EH (cell line): Measurements from ENCODE around the gene BICD1.

Source experiments
- DNase-seq: peaks from one replicate; pipeline ENCODE4 v3.0.0-alpha.2; 2015; ENCODE audit warnings: low read depth

The BICD1 gene

DNA sequence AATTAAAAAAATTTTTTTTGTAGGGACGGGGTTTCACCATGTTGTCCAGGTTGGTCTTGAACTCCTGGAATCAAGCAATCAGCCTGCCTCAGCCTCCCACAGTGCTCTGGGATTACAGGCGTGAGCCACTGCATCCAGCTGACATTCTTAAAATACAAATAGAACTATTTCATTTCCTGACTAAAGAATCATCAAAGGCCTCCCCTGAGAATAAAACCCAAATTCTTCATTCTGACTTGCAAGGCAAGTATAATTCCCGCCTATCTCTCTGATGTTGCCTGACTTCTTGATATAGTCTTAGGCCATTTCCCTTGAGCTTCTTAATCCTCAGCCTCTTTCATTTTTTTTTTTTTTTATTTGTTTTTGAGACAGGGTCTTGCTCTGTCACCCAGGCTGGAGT lies 4.4 kb upstream of the BICD1 start:
- DNase-seq = peak; percentile 44

DNA sequence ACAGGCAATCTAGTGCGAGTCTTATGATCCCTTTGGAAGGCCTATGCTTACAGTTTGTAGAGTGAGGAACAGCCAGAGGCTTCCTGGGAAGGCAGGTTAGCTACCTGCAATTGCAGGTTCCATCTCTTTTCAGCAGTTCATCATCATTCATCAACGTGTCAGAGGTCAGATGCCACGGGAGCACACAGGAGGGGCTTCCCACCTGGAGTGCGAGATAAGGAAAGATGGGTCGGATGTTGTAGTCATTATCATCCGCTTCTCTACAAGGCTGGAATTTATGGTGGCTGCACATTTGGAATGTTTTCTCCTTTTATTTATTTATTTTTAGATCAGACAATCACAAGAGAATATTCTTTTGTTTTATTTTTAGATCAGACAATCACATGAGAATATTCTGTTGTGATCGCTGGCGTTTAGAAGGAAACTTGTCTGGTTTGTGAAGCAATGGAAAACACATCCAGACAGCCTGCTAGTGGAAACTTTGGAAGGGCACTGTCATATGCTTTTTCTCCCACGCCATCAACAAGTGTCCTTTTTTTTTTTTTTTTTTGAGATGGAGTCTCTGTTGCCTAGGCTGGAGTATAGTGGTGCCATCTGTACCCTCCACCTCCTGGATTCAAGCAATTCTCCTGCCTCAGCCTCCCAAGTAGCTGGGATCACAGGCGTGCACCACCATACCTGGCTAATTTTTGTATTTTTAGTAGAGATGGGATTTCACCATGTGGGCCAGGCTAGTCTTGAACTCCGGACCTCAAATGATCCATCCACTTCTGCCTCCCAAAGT lies 1.9 kb upstream of the BICD1 start:
- no peak for DNase-seq

GRCh38 chr12:32105986-32106516 lies 596 bp upstream of the BICD1 start:
- no peak for DNase-seq

DNA sequence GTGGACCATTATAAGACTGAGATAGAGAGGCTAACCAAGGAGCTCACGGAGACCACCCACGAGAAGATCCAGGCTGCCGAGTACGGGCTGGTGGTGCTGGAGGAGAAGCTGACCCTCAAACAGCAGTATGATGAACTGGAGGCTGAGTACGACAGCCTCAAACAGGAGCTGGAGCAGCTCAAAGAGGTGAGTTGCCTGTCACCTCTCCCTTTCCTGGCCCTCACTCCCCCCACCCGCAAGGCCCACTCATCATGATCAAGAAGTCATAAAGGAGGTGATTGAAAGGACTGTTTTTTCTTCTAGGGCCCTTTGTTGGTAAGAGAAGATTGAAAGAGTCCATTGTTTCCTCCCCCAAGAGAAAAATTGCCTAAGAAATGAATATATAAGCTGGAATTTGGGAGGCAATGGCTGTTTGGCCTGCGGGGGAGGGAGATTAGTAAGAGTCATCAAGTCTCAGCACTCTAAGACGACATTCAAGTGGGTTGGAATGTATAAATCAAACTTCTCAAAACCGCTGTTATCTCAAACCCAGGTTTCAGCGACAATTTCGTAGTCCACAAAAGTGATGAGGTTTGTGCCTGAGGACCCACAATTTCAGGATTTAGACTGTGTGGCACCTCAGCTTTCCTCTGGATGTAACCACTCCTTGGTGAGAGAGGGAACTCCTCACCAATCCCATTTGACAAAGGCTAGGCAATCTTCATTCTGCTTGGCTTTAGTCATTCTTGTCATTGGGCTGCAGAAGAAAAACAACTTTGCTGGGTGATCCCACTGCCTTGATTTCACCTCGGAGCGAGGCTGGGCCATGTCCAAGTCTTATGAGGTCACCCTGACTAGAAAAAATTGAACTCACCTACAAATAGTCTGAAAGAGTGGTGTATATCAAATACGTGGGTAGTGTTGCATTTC lies 966 bp downstream of the BICD1 start:
- peak; percentile 80 for DNase-seq

- DNase-seq = no peak
These were observed 2.1 kb downstream of the BICD1 start for GRCh38 chr12:32108787-32109186.

GRCh38 chr12:32110417-32110816 lies 3.8 kb downstream of the BICD1 start:
- DNase-seq = no peak

GRCh38 chr12:32110942-32111341 lies 4.3 kb downstream of the BICD1 start:
- DNase-seq = peak; percentile 51

DNA sequence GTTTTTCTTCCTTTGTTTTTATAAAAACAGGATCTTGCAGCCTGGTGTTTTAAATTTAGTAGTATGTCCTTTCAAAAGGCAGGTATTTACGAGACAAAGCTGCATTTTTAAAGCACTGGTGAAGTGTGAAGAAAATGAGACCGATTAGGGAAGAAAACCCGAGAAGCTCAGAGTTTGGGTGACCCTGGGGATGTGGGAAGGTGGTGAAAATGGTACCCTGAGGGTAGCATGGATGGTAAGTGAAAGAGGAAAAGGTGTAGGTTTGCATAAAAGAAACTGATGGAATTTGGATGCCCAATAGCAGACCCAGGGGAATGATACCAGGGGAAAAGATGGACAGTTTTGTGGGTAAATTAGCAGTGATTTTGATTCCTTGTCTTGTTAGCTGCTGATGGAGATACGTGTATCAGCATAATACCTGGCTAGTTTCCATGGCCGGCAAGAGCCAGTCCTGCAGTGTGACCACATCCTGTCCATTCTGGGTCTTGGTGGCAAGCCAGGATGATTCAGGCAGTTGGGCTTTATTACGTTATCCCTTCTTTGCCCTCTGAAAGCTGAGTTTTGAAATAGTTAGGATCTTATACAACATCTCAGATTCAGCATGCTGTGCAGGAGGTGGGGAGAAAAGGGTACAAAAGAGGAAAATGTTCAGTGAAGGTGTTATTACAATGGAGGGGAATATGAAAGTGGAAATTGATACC lies 8.9 kb downstream of the BICD1 start:
- peak; percentile 100 for DNase-seq

- peak; percentile 77 for DNase-seq
These were observed 10.2 kb downstream of the BICD1 start for GRCh38 chr12:32116897-32117296.

GRCh38 chr12:32117316-32117715 lies 10.7 kb downstream of the BICD1 start:
- DNase-seq = peak; percentile 65

- no peak for DNase-seq
These were observed 12.2 kb downstream of the BICD1 start for GRCh38 chr12:32118806-32119205.

GRCh38 chr12:32120419-32120818 lies 13.8 kb downstream of the BICD1 start:
- DNase-seq = no peak

DNA sequence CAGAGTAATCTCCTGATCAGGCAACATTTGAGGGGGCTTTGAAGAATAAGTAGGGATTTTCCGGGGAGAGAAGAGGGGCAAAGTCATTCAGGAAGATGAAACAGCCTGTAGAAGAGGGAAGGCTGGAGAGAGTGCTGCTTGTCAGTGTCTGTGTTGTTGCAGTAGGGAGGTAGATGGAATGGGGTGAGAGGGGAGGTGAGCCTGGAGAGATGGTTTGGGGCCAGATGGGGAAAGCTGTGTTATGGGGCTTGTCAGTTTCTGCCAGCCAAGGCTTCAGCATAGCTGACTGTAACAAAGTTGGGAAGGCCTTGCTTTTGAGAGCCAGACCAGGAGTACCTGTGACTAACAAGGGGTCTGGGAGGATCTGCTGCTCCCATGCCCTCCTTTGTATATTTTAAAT lies 18.0 kb downstream of the BICD1 start:
- no peak for DNase-seq

- DNase-seq = peak; percentile 25
These were observed 18.9 kb downstream of the BICD1 start for GRCh38 chr12:32125455-32126084.

DNA sequence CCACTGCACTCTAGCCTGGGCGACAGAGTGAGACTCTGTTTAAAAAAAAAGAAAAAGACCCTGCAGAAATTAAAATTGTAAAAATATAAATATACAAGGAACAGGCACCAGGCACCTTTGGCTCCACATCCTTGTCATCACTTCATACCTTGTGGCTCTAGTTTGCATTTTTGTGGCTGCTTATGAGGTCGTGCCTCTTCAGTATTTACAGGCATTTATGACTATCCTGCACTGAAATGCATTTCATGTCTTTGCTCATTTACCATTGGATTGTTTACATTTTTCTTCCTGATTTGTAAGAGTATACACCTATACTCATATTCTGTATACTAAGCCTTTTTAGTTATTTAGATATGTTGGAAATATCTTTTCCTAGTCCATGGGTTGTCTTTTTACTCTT lies 20.1 kb downstream of the BICD1 start:
- DNase-seq = peak; percentile 82

GRCh38 chr12:32131666-32132065 lies 25.0 kb downstream of the BICD1 start:
- DNase-seq = no peak

DNA sequence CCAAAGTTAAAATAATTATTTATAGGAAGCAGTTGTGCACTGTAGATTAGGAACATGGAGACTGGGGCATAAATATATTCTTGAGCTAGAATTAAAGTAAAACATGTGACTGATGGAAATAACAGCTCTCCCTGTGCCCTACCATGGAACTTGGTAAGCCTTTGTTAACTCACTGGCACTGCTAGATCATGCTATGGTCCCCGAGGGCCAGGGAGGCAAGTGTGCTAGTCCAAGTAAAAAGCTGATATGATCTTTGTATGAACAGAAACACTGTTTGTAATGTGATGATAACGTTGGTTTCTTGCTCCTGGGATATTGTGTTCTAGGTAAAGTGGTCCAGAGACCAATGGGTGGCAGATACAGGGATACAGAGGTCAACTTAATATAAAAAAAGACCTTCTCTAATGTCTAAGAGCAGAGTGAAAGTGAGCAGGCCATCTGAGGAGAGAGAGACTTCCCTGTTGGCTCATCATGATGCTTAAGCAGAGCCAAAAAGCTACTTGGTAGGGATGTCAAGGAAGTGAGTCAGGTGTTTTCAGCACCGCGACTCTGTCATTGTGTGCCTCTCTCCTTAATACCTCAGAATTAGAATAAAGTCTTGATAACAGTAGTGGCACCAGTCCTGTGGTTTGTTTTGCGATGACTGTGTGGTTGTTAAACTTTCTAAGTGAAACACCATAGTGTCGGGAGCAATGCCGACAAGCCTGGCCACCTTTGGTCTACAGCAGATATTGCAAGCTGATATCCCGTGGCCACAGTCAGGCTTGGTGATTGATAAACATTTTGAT lies 27.6 kb downstream of the BICD1 start:
- DNase-seq = peak; percentile 58

DNA sequence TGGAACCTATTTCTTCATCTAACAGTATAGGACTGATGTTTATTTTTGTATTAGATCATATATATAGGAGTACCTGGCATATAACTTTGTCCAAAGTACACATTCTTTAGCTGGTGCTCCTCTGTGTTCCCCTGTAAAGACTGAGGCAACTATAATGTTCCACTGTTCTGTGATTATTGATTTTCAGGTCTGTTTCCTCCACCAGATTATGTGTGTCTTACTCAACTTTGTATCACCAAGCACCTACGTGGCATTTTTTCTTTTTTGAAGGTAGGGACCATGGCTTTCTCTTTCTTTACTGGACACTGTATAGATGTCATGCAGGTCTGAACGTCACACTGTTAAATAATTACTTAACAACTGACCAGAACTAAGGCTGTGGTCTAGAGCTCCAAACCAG lies 29.3 kb downstream of the BICD1 start:
- DNase-seq = no peak

DNA sequence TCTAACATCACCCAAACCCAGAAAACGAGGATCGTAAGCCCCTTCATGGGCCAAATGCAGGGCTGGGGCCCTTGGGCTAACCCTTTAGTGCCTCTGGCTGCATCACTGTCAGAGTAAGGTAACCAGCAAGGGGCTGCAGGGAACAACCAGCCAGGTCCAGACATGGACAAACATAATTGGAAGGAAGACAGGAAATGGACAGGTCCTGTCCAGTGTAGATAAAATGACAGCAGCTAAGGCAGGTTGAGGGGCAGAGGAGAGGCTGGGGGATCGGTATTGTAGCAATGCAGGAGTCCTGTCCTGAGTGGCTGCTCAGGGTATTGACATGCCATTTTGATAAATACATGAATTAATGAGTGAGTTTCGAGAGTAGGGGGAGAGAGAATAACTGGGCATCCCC lies 29.8 kb downstream of the BICD1 start:
- DNase-seq = no peak

DNA sequence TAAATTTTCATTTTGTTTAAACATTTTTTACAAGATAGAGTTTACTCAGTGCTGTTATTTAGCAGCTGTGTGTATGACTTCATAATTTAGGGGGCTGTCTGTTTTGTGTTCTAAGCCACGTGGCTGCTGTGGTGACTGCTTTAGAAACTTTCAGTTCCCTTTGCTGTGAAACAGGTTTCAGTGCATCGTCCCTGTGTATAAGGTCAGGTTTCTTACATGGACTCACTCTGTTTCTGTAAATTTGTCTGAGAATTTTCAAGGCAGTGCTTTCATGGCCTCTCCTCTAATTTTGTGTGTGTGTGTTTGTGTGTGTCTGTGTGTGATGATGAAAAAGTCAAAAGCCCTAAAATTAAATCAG lies 32.4 kb downstream of the BICD1 start:
- peak; percentile 52 for DNase-seq

DNA sequence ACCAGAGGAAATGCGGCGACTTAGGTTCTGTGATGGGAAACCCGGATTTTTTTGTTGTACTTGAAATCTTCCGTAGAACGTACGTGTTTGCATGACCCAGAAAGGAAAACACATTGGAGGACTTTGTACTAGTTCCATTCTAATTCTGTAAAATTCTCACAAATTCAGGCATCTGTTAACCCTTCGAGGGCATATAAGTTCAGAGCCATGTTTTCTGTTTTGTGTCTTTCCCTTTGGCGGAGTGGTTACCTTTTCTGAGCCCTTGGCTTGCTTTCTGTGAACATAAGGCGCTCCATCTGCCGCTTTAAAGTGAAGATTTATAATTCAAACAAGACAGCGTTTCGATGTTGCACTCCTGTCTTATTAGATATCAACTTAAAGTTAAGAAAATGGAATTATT lies 34.2 kb downstream of the BICD1 start:
- DNase-seq = no peak
